GM12878 (cell line): ENCODE results near the gene SLC6A7. TPM values are rescaled to one million over a fixed set of nuclear protein-coding genes. Genes with fewer than 3 reads are reported as not detected.

Experiments used
- ATAC-seq: fragments of 200-7000 bp; cut with Tn5 transposase; 3 replicates; pipeline ENCODE4 v1.9.1; 2020; ENCODE audit warnings: mild to moderate bottlenecking, moderate library complexity
- BruUV-seq: library from RNA; stranded (reverse); fragments of 400-500 nt; replicated peaks from 2 replicates; lab custom pipeline; 2021; lab: Mats Ljungman, UMichigan
- CTCF ChIA-PET: fragments of 300-600 bp; sonication (Branson Sonifier 250); formaldehyde crosslinking; extraction: SDS; loops from one replicate; lab custom pipeline; 2021; ENCODE audit warnings: inconsistent platforms; lab: Yijun Ruan, JAX
- POLR2A ChIA-PET: fragments of 350-600 bp; formaldehyde crosslinking; extraction: SDS; loops from one replicate; lab custom pipeline; 2021; ENCODE audit warnings: inconsistent platforms; lab: Charles Lee
- RAD21 ChIA-PET: fragments of 300-600 bp; sonication (Branson Sonifier 250); formaldehyde crosslinking; loops from one replicate; lab custom pipeline; 2023; ENCODE audit warnings: antibody characterized with exemption; ENCODE audit not compliant: unreplicated experiment; lab: Charles Lee
- SMC1A ChIA-PET: fragments of 300-600 bp; sonication (Branson Sonifier 250); formaldehyde crosslinking; loops from one replicate; lab custom pipeline; 2023; ENCODE audit not compliant: unreplicated experiment, uncharacterized antibody; lab: Charles Lee
- DNase-seq: peaks from one replicate; pipeline ENCODE4 v3.0.0-alpha.2; 2011; ENCODE audit warnings: low read depth, low spot score
- FAIRE-seq: peaks from 3 replicates; lab custom pipeline; 2011; peaks lifted over from hg19 to GRCh38; lab: Jason Lieb, UNC
- H2AFZ ChIP-seq: 2 replicates; pipeline ENCODE4 v1.6.0; 2011; ENCODE audit warnings: low read depth, low read length, control low read depth; ENCODE audit not compliant: control insufficient read depth
- H3K27ac ChIP-seq: 2 replicates; pipeline ENCODE4 v1.5.1; 2011; ENCODE audit warnings: control low read depth; ENCODE audit not compliant: control insufficient read depth, insufficient read depth
- H3K27me3 ChIP-seq, 2 experiments: replicated peaks in 1 of 2; 2 replicates each; pipeline versions ENCODE4 v1.6.0 to v1.6.1; 2011; ENCODE audit warnings: low read length in 1 of 2; ENCODE audit not compliant: control insufficient read depth in 2 of 2, insufficient read depth in 2 of 2
- H3K36me3 ChIP-seq, 2 experiments: 2 replicates each; pipeline ENCODE4 v1.5.1; 2011; ENCODE audit warnings: low read length in 1 of 2; ENCODE audit not compliant: control insufficient read depth in 2 of 2, insufficient read depth in 2 of 2
- H3K4me1 ChIP-seq: 2 replicates; pipeline ENCODE4 v1.6.1; 2011; ENCODE audit warnings: mild to moderate bottlenecking, low read length, moderate library complexity, mixed read lengths; ENCODE audit not compliant: control insufficient read depth, insufficient read depth
- H3K4me2 ChIP-seq: 2 replicates; pipeline ENCODE4 v1.6.0; 2011; ENCODE audit warnings: control low read depth; ENCODE audit not compliant: control insufficient read depth, insufficient read depth
- H3K4me3 ChIP-seq: fragments of 200-600 bp; sonication (generic); 2 replicates; pipeline ENCODE4 v1.5.1; 2016
- H3K79me2 ChIP-seq: 2 replicates; pipeline ENCODE4 v1.6.0; 2011; ENCODE audit warnings: low read length; ENCODE audit not compliant: control insufficient read depth, insufficient read depth
- H3K9ac ChIP-seq: 2 replicates; pipeline ENCODE4 v1.8.0; 2011; ENCODE audit warnings: low read length, control low read depth, mixed read lengths; ENCODE audit not compliant: control insufficient read depth, insufficient read depth
- H3K9me3 ChIP-seq: replicated peaks from 3 replicates; pipeline ENCODE4 v1.5.1; 2011; ENCODE audit warnings: mild to moderate bottlenecking, low read length; ENCODE audit not compliant: control insufficient read depth, insufficient read depth
- H4K20me1 ChIP-seq: 2 replicates; pipeline ENCODE4 v1.6.0; 2011; ENCODE audit not compliant: control insufficient read depth, insufficient read depth
- ATF7 ChIP-seq: fragments of 450-650 bp; IDR thresholded peaks from 2 replicates; pipeline ENCODE4 v1.6.1; 2016; ENCODE audit warnings: low read depth, mild to moderate bottlenecking
- BHLHE40 ChIP-seq, 2 experiments: fragments of 450-650 bp in 1 of 2; IDR thresholded peaks; 2 replicates each; pipeline ENCODE4 v1.6.1; 2011 to 2017; ENCODE audit warnings: low read depth in 2 of 2, borderline replicate concordance in 1 of 2, improper control_type of control experiment in 1 of 2, low read length in 1 of 2, mild to moderate bottlenecking in 1 of 2
- CEBPZ ChIP-seq: fragments of 150-350 bp; IDR thresholded peaks from 2 replicates; pipeline ENCODE4 v1.6.1; 2016; ENCODE audit warnings: low read depth, low read length
- FOXK2 ChIP-seq: fragments of 450-650 bp; IDR thresholded peaks from 2 replicates; pipeline ENCODE4 v1.6.1; 2017; ENCODE audit warnings: mild to moderate bottlenecking, moderate library complexity
- HDGF ChIP-seq: fragments of 450-650 bp; IDR thresholded peaks from 2 replicates; pipeline ENCODE4 v1.6.1; 2016; ENCODE audit warnings: antibody characterized with exemption
- MEF2B ChIP-seq: fragments of 450-650 bp; IDR thresholded peaks from 2 replicates; pipeline ENCODE4 v1.6.1; 2018; ENCODE audit warnings: mild to moderate bottlenecking, moderate library complexity; ENCODE audit not compliant: partially characterized antibody, poor library complexity, severe bottlenecking
- MLLT1 ChIP-seq: fragments of 450-650 bp; IDR thresholded peaks from 2 replicates; pipeline ENCODE4 v1.6.1; 2016; ENCODE audit warnings: mild to moderate bottlenecking
- PKNOX1 ChIP-seq: fragments of 450-650 bp; IDR thresholded peaks from 2 replicates; pipeline ENCODE4 v1.6.1; 2016; ENCODE audit warnings: mild to moderate bottlenecking
- RUNX3 ChIP-seq: IDR thresholded peaks from 2 replicates; pipeline ENCODE4 v1.6.1; 2012; ENCODE audit warnings: low read length, inconsistent platforms
- SUPT20H ChIP-seq: IDR thresholded peaks from 2 replicates; pipeline ENCODE4 v1.6.1; 2011; ENCODE audit warnings: low read depth, mild to moderate bottlenecking, low read length, moderate library complexity, borderline replicate concordance; ENCODE audit not compliant: control insufficient read depth
- ZBED1 ChIP-seq: IDR thresholded peaks from 2 replicates; pipeline ENCODE4 v1.6.1; 2016; ENCODE audit warnings: borderline replicate concordance
- ZBTB40 ChIP-seq: fragments of 450-650 bp; IDR thresholded peaks from 2 replicates; pipeline ENCODE4 v1.6.1; 2016; ENCODE audit warnings: mild to moderate bottlenecking, moderate library complexity, borderline replicate concordance
- ZSCAN29 ChIP-seq: fragments of 450-650 bp; IDR thresholded peaks from 2 replicates; pipeline ENCODE4 v1.6.1; 2017; ENCODE audit warnings: mild to moderate bottlenecking, moderate library complexity
- WGBS: methylation state at CpG from one replicate; pipeline ENCODE4 v1.1.6; 2016; ENCODE audit warnings: low lambda C conversion rate; ENCODE audit not compliant: insufficient replicate concordance, insufficient coverage; ENCODE audit errors: missing lambda C conversion rate; 5-methylcytosine and 5-hydroxymethylcytosine counted together
- in situ Hi-C: fragments of 300-500 bp; cut with MboI; formaldehyde crosslinking; loops from 9 replicates; pipeline ENCODE4 v1.14.3; 2018; ENCODE audit warnings: mixed read lengths
- intact Hi-C: fragments of 100-400 bp; cut with micrococcal nuclease; formaldehyde crosslinking; loops from one replicate; pipeline ENCODE4 v1.14.2; 2022; ENCODE audit not compliant: unreplicated experiment
- polyA plus RNA-seq, 11 experiments: library from polyadenylated mRNA; depleted of rRNA in 4 of 11; unstranded in 6 of 11; stranded (reverse) in 5 of 11; fragments of >200 nt; fragmentation: Nextera tagmentation in 4 of 11; fragmentation: Illumina TruSeq in 1 of 11; extraction: Ambion mirVana in 4 of 11; extraction: Trizol in 1 of 11; gene quantifications; 1 replicate in 1 of 11; 2 replicates in 10 of 11; pipeline versions ENCODE4 v1.2.1 to v1.2.3, GENCODE V29; 2011 to 2016; ENCODE audit warnings: inconsistent platforms in 2 of 11, missing spikeins in 2 of 11, low read depth in 1 of 11
- total RNA-seq, 4 experiments: library from RNA; depleted of rRNA in 3 of 4; stranded (reverse); fragments of >200 nt in 3 of 4; fragmentation: Illumina TruSeq in 1 of 4; extraction: Trizol in 1 of 4; gene quantifications; 2 replicates each; pipeline versions ENCODE4 v1.2.1 to v1.2.3, GENCODE V29; 2013 to 2021

The SLC6A7 gene
- total and polyA plus RNA-seq, 10 of the 15 experiments (the other 5 are each of a cell fraction or from before 2014, with no cell fraction given) = 0.01 to 0.15 (median 0.06) TPM; not detected in 7

- Histone ChIP-seq H2AFZ (no peak overlapping the region), H3K4me2 (no peak overlapping the region), H4K20me1 (no peaks in the 10 kb centered on the region), H3K9ac (no peak overlapping the region), H3K27me3 (no peaks in the 10 kb centered on the region), H3K4me3 (no peak overlapping the region), H3K36me3 (no peaks in the 10 kb centered on the region), H3K27ac (no peak overlapping the region), H3K9me3 (no peaks in the 10 kb centered on the region), H3K79me2 (no peaks in the 10 kb centered on the region), H3K4me1 (no peaks in the 10 kb centered on the region)
- 32% methylated on average over 11 of the region's 11 CpGs for WGBS
- ChIA-PET RAD21 (no interaction called here), POLR2A (interaction anchor here (1.3 kb wide), 1 partner anchor 9 kb away, joined by 3 read pairs; no protein-coding TSS in a partner anchor), CTCF (interaction anchor here (0.9 to 1.0 kb wide), 2 partner anchors 17 to 296 kb away, joined by 3 to 4 read pairs; no protein-coding TSS in a partner anchor), SMC1A (no interaction called here)
- ATAC-seq (no peak), DNase-seq (no peak), FAIRE-seq (no peak)
- in situ Hi-C loops = no loop called here
- intact Hi-C loops = no loop called here
- no TSS peak for BruUV-seq
- TF ChIP-seq PKNOX1 = no peak
- TF ChIP-seq SUPT20H = no peak
- no peak for TF ChIP-seq CEBPZ
- TF ChIP-seq MEF2B = no peak
- no peak for TF ChIP-seq BHLHE40 (IDR thresholded peaks at IDR 0.05; ENCODE audit: borderline replicate concordance in 1 of 2, low read depth in 2 of 2, low read length in 1 of 2)
- TF ChIP-seq ATF7 = no peak
- no peak for TF ChIP-seq RUNX3
- no peak for TF ChIP-seq HDGF
- no peak for TF ChIP-seq ZSCAN29
- TF ChIP-seq MLLT1 = no peak
- no peak for TF ChIP-seq ZBTB40
- no peak for TF ChIP-seq ZBED1
- TF ChIP-seq FOXK2 = no peak
These were observed 41.5 kb upstream of the SLC6A7 start for GRCh38 chr5:150148117-150148927.
